HCT116 (cell line): ENCODE measurements around the gene FAM13C. TPM values are rescaled to one million over a fixed set of nuclear protein-coding genes. Genes with fewer than 3 reads are reported as not detected.

Source experiments
- ELF1 ChIP-seq: IDR thresholded peaks from 2 replicates; pipeline ENCODE4 v1.6.1; 2012; ENCODE audit warnings: low read depth, borderline replicate concordance
- EZH2 ChIP-seq: fragments of 200-600 bp; sonication (generic); IDR thresholded peaks from 2 replicates; pipeline ENCODE4 v1.6.1; 2017; ENCODE audit warnings: antibody characterized with exemption, mixed run types
- FOSL1 ChIP-seq: IDR thresholded peaks from 2 replicates; pipeline ENCODE4 v1.6.1; 2012; ENCODE audit warnings: low read depth
- YY1 ChIP-seq: IDR thresholded peaks from 2 replicates; pipeline ENCODE4 v1.6.1; 2011; ENCODE audit warnings: low read length, low read depth, moderate library complexity, mild to moderate bottlenecking; ENCODE audit not compliant: insufficient replicate concordance; ENCODE audit errors: extremely low read depth
- total RNA-seq: library from RNA; stranded (reverse); gene quantifications from one replicate; pipeline ENCODE4 v1.2.1, GENCODE V29; 2021; ENCODE audit not compliant: unreplicated experiment

The FAM13C gene
- total RNA-seq, 1 experiment from 2014 or later = 0.42 TPM

DNA sequence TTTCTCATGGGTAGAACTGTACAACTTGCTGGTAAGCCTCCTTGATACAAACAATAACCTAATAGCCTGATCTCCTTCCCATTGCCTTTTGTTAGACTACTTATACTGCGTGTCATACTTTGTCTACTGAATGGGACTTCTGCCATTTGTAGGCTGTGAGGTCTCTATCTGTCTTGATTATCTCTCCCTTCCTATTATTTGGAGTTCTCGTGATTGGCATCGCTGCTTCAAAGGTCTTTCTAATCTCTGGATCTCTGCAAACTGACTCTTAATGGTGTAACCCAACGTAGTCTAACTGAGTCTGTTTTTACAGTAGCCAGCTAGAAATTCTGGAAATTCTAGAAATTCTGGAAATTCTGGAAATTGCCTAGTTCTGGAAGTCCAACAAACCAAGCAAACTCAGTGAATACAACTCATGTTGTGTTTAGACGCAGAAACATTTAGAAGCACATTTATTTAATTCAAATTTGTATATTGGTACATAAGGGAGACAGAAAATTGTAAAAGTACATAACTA lies 156.1 kb downstream of the FAM13C start (continued):
- TF ChIP-seq EZH2 (no peak), YY1 (no peak), ELF1 (no peak), FOSL1 (no peak)
- TF ChIP-seq, all 23 proteins: peak for 0

Other genes with a start within 250 kb of the FAM13C start
- not detected for gene PHYHIPL, start 185.9 kb downstream of the FAM13C start, total RNA-seq